GM12801 (cell line): ENCODE results near the gene C2CD4D.

Experiments
- TF ChIP-seq, protein P1 (sequence below): IDR thresholded peaks from one replicate; pipeline ENCODE4 v1.5.1; 2011; ENCODE audit warnings: control low read depth; ENCODE audit not compliant: insufficient read length; ENCODE audit errors: extremely low read depth

Gene C2CD4D

DNA sequence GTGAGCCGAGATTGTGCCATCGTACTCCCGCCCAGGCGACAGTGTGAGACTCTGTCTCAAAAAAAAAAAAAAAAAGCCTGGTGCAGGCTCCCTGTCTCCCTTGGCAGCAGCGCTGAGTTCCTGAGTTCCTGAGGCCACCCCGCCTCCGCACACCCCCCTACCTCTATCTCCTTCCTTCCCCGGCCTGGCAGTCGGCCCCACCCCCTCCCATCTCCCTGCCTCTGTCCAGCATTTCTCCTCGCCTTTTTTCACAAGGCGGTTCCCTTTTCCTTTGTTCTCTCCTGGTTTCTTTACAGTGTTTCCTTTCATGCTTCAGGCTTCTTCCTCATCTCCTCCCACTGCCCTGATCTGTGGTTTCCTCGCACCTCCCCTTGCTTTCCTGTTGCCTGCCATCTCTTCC is 10.7 kb downstream of the C2CD4D start:
- TF ChIP-seq, protein P1, sequence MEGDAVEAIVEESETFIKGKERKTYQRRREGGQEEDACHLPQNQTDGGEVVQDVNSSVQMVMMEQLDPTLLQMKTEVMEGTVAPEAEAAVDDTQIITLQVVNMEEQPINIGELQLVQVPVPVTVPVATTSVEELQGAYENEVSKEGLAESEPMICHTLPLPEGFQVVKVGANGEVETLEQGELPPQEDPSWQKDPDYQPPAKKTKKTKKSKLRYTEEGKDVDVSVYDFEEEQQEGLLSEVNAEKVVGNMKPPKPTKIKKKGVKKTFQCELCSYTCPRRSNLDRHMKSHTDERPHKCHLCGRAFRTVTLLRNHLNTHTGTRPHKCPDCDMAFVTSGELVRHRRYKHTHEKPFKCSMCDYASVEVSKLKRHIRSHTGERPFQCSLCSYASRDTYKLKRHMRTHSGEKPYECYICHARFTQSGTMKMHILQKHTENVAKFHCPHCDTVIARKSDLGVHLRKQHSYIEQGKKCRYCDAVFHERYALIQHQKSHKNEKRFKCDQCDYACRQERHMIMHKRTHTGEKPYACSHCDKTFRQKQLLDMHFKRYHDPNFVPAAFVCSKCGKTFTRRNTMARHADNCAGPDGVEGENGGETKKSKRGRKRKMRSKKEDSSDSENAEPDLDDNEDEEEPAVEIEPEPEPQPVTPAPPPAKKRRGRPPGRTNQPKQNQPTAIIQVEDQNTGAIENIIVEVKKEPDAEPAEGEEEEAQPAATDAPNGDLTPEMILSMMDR: no peak

DNA sequence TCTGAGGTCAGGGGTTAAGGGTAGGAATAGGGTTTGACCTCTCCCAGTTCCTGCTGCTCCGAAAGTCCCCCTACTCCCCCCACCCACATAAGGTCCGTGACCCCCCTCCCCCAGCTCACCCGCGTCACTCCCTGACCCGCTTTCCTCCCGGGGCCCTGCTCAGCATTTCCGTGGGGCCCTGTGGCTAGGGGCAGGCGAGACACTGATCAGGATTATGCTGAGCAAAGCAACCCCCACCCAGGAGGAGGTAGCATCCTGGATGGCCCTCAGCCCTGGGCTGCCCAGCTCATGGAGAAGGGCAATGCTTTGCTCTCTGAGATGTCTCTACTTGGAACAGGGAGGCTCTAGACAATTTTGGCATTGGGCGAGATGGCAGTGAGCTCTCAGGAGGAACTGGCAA is 11.8 kb downstream of the C2CD4D start:
- TF ChIP-seq, protein P1: no peak

DNA sequence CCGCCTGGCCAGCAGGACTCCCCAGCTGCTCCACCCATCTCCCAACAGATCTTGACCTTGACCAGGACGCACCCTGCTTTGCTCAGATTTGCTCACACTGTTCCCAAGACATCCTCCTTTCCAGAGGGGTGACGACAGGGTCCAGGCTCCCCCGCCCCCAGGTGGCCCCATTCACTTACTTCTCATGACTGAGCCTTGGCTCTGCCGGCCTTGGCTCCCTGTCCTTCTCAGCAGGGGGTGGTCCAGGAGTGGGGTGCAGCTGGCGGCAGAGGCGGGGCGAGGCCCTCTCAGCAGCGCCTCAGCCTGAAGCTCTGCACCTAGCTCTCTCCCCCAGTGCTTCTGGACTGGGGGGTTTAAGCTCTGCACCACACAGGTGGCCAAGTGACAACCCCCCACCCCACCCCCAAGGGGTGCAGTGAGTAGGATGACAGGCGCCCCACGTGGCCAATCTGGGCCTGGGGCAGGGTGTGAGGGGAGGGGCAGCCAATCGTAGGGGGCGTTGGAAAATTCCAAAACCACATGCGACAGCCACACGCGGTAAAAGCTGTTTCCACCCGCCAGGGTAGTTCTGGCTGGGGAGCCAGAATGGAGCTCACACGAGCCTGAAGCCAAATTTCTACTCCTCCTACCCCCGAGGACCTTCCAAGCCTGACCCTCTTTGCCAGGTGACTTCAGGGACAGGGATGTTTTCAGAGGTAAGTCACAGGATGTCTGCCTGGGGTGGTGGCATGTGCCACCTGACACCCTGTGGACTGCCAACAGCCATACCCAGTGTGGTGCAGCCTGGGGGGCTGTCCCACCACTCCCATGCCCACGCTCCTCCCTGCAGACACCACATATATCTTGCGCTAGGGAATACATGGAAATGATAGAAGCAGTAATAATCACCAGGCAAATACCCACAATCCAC is 13.6 kb downstream of the C2CD4D start:
- TF ChIP-seq, protein P1: no peak

GRCh38 chr1:151825204-151825603 is 14.4 kb downstream of the C2CD4D start:
- TF ChIP-seq, protein P1: no peak

DNA sequence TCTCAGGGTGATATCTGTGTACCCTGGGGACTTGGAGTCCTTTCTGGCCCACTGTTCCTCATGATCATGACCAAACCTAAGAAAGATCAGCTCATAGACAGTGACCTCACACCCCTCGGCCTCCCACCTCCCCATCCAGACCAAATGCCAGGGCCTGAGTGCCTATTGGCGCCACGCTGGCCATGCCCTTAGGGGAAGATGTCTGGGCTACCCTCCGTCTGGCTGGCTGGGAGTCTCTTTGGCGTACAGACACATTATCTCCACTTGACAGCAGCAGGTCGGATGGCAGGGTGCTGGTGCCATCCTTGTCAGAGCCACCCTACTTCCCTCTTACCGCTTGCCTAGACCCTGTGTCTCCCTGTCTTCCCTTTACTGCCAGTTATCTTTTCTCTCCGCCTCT is 16.4 kb downstream of the C2CD4D start:
- TF ChIP-seq, protein P1: no peak

GRCh38 chr1:151822404-151822803 is 17.2 kb downstream of the C2CD4D start:
- TF ChIP-seq, protein P1: no peak

DNA sequence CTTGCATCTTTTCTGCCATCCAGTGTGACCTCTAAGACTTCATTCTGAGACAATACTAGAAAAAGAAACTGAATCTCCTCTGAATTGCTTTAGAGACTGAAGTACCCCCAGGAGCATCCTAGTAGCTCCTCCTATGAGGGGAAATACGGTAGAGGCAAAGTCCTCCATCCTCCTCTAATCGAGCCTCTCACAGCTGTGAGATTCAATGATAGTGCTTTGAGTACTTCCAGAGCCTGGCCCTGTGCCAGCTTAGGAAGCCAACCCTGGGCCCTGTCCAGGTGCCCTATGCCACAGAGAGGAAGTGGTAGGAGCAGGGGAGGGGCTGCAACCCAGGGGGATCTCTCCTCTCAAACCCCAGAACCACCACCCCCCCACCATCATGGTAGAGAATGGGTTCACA is 18.7 kb downstream of the C2CD4D start:
- TF ChIP-seq, protein P1: no peak
